OCI-M2 (cell line): ENCODE measurements around the gene NCKIPSD.

Experiments
- DNase-seq: peaks from one replicate; lab custom pipeline; 2025; ENCODE audit not compliant: unreplicated experiment; lab: John Stamatoyannopoulos, UW

The NCKIPSD gene

GRCh38 chr3:48651771-48652170, 33.9 kb downstream of the NCKIPSD start:
- DNase-seq: no peak

- no peak for DNase-seq
Observed at GRCh38 chr3:48650723-48651122, 35.0 kb downstream of the NCKIPSD start.

GRCh38 chr3:48648188-48648850, 37.4 kb downstream of the NCKIPSD start:
- no peak for DNase-seq

GRCh38 chr3:48647714-48648113, 38.0 kb downstream of the NCKIPSD start:
- no peak for DNase-seq

- no peak for DNase-seq
Observed at GRCh38 chr3:48644898-48645760, 40.6 kb downstream of the NCKIPSD start.

- no peak for DNase-seq
Observed at GRCh38 chr3:48642605-48643004, 43.1 kb downstream of the NCKIPSD start.

- no peak for DNase-seq
Observed at GRCh38 chr3:48641396-48641795, 44.3 kb downstream of the NCKIPSD start.

GRCh38 chr3:48639944-48640606, 45.6 kb downstream of the NCKIPSD start:
- no peak for DNase-seq

- no peak for DNase-seq
Observed at GRCh38 chr3:48637305-48637704, 48.4 kb downstream of the NCKIPSD start.

GRCh38 chr3:48636149-48636655, 49.5 kb downstream of the NCKIPSD start:
- no peak for DNase-seq

- peak; percentile 50 for DNase-seq
Observed at GRCh38 chr3:48635222-48636021, 50.3 kb downstream of the NCKIPSD start, which contains the start of gene SLC26A6. Gene SLC26A6, minus strand, starts transcription at chr3:48635461. Its CDS starts 68 bp downstream, at chr3:48635393.

GRCh38 chr3:48634661-48635221, 51.0 kb downstream of the NCKIPSD start:
- DNase-seq: peak; percentile 9

- DNase-seq: no peak
Observed at GRCh38 chr3:48633743-48634142, 52.0 kb downstream of the NCKIPSD start.

- no peak for DNase-seq
Observed at GRCh38 chr3:48633256-48633655, 52.5 kb downstream of the NCKIPSD start.

GRCh38 chr3:48631516-48632448, 53.9 kb downstream of the NCKIPSD start:
- no peak for DNase-seq

- DNase-seq: no peak
Observed at GRCh38 chr3:48630833-48631232, 54.9 kb downstream of the NCKIPSD start.

- DNase-seq: no peak
Observed at GRCh38 chr3:48630407-48630806, 55.3 kb downstream of the NCKIPSD start.

GRCh38 chr3:48629894-48630293, 55.8 kb downstream of the NCKIPSD start:
- DNase-seq: no peak

- DNase-seq: no peak
Observed at GRCh38 chr3:48628277-48629017, 57.3 kb downstream of the NCKIPSD start.
